Caco-2 (cell line): ENCODE measurements around the gene NOS1AP. TPM values are rescaled to one million over a fixed set of nuclear protein-coding genes. Genes with fewer than 3 reads are reported as not detected.

Source experiments
- BruUV-seq: library from RNA; stranded (reverse); fragments of 400-500 nt; replicated peaks from 2 replicates; lab custom pipeline; 2021; lab: Mats Ljungman, UMichigan
- CTCF ChIA-PET: fragments of 300-600 bp; sonication (Branson Sonifier 250); formaldehyde crosslinking; loops from one replicate; lab custom pipeline; 2022; ENCODE audit warnings: antibody characterized with exemption; lab: Charles Lee
- POLR2A ChIA-PET: fragments of 300-600 bp; sonication (Branson Sonifier 250); formaldehyde crosslinking; loops from one replicate; lab custom pipeline; 2022; ENCODE audit warnings: antibody characterized with exemption; lab: Charles Lee
- DNase-seq, 2 experiments: peaks; one replicate each; pipeline versions ENCODE4 v3.0.0 to v3.0.0-alpha.2; 2020 to 2022
- H3K27me3 ChIP-seq: replicated peaks from 2 replicates; pipeline ENCODE4 v1.6.0; 2011; ENCODE audit warnings: low read length; ENCODE audit not compliant: control insufficient read depth, insufficient read depth
- H3K36me3 ChIP-seq: 2 replicates; pipeline ENCODE4 v1.5.1; 2011; ENCODE audit warnings: low read length; ENCODE audit not compliant: control insufficient read depth, insufficient read depth
- H3K4me1 ChIP-seq: fragments of 250-450 bp; sonication (Bioruptor Pico); 2 replicates; pipeline ENCODE4 v1.5.1; 2020; ENCODE audit warnings: mild to moderate bottlenecking
- H3K4me3 ChIP-seq: 2 replicates; pipeline ENCODE4 v1.5.1; 2011; ENCODE audit warnings: low read depth, mild to moderate bottlenecking, control low read depth, low read length
- H3K9me3 ChIP-seq: fragments of 250-450 bp; sonication (Bioruptor Pico); 2 replicates; pipeline ENCODE4 v1.5.1; 2020; ENCODE audit warnings: mild to moderate bottlenecking, moderate library complexity
- H3K27ac Mint-ChIP-seq: one replicate; pipeline ENCODE4 v1.8.0; 2022; ENCODE audit warnings: mixed read lengths; ENCODE audit not compliant: unreplicated experiment
- H3K27me3 Mint-ChIP-seq: one replicate; pipeline ENCODE4 v1.8.0; 2022; ENCODE audit warnings: mixed read lengths; ENCODE audit not compliant: insufficient read depth, unreplicated experiment
- H3K36me3 Mint-ChIP-seq: one replicate; pipeline ENCODE4 v1.8.0; 2022; ENCODE audit warnings: mild to moderate bottlenecking, mixed read lengths; ENCODE audit not compliant: insufficient read depth, unreplicated experiment
- H3K4me1 Mint-ChIP-seq: one replicate; pipeline ENCODE4 v1.8.0; 2022; ENCODE audit warnings: low read depth, mixed read lengths; ENCODE audit not compliant: unreplicated experiment
- H3K4me3 Mint-ChIP-seq: one replicate; pipeline ENCODE4 v1.8.0; 2022; ENCODE audit warnings: mild to moderate bottlenecking, moderate library complexity, mixed read lengths; ENCODE audit not compliant: unreplicated experiment
- H3K9me3 Mint-ChIP-seq: one replicate; pipeline ENCODE4 v1.8.0; 2022; ENCODE audit warnings: mixed read lengths; ENCODE audit not compliant: unreplicated experiment
- intact Hi-C: fragments of 100-400 bp; cut with micrococcal nuclease; formaldehyde crosslinking; loops from one replicate; pipeline ENCODE4 v1.10.0; 2022; ENCODE audit not compliant: unreplicated experiment
- total RNA-seq: library from RNA; stranded (reverse); gene quantifications from 2 replicates; pipeline ENCODE4 v1.2.3, GENCODE V29; 2022
- TF ChIP-seq, protein P1 (sequence below), 2 experiments: fragments of 200-600 bp in 1 of 2; IDR thresholded peaks; 1 replicate in 1 of 2; 2 replicates in 1 of 2; pipeline versions ENCODE4 v1.5.1 to v1.8.0; 2011 to 2022; ENCODE audit warnings: antibody characterized with exemption in 1 of 2, control low read depth in 1 of 2, inconsistent platforms in 1 of 2, low read depth in 1 of 2, low read length in 1 of 2, mild to moderate bottlenecking in 1 of 2, moderate library complexity in 1 of 2; ENCODE audit not compliant: insufficient read depth in 1 of 2, severe bottlenecking in 1 of 2, unreplicated experiment in 1 of 2

NOS1AP gene
- total RNA-seq, 1 experiment from 2014 or later, result 5.5 TPM

DNA sequence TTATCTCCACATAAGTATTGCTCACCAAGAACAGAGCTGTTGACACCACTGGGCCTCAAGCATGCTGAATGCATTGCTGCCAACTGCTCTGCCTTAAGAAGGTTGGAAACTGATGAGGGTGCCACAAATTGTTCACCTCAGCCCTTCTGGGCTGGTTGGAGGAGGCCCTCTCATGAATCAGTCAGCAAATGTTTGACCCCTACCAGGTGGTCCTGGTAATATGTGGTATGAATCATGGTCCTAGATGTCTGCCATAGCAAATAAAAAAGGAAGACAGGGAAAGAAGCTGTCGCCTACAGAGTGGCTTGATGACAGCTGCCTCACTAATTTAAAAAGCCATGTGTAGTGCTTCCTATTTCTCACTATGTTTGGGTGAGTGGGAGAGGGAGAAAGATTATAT lies 295.0 kb downstream of the NOS1AP start:
- no peaks in the 10 kb centered on the region for H3K27me3 Mint-ChIP-seq
- no peaks in the 10 kb centered on the region; the same call in 1 of the 2 replicates for H3K36me3 ChIP-seq
- intact Hi-C loops, result no loop called here
- no peaks in the 10 kb centered on the region for H3K27me3 ChIP-seq
- DNase-seq, result no peak
- no peaks in the 10 kb centered on the region for H3K9me3 ChIP-seq
- no peaks in the 10 kb centered on the region for H3K36me3 Mint-ChIP-seq
- POLR2A ChIA-PET, result no interaction called here
- H3K4me3 ChIP-seq, result no peak overlapping the region
- H3K4me1 ChIP-seq, result no peaks in the 10 kb centered on the region
- no TSS peak for BruUV-seq
- CTCF ChIA-PET, result no interaction called here
- TF ChIP-seq, protein P1, sequence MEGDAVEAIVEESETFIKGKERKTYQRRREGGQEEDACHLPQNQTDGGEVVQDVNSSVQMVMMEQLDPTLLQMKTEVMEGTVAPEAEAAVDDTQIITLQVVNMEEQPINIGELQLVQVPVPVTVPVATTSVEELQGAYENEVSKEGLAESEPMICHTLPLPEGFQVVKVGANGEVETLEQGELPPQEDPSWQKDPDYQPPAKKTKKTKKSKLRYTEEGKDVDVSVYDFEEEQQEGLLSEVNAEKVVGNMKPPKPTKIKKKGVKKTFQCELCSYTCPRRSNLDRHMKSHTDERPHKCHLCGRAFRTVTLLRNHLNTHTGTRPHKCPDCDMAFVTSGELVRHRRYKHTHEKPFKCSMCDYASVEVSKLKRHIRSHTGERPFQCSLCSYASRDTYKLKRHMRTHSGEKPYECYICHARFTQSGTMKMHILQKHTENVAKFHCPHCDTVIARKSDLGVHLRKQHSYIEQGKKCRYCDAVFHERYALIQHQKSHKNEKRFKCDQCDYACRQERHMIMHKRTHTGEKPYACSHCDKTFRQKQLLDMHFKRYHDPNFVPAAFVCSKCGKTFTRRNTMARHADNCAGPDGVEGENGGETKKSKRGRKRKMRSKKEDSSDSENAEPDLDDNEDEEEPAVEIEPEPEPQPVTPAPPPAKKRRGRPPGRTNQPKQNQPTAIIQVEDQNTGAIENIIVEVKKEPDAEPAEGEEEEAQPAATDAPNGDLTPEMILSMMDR (IDR thresholded peaks at IDR 0.05; ENCODE audit: insufficient read depth in 1 of 2, low read depth in 1 of 2, low read length in 1 of 2, severe bottlenecking in 1 of 2, unreplicated experiment in 1 of 2), result no peak
- no peaks in the 10 kb centered on the region for H3K4me1 Mint-ChIP-seq
- H3K4me3 Mint-ChIP-seq, result no peak overlapping the region
- no peaks in the 10 kb centered on the region for H3K9me3 Mint-ChIP-seq
- H3K27ac Mint-ChIP-seq, result no peak overlapping the region

DNA sequence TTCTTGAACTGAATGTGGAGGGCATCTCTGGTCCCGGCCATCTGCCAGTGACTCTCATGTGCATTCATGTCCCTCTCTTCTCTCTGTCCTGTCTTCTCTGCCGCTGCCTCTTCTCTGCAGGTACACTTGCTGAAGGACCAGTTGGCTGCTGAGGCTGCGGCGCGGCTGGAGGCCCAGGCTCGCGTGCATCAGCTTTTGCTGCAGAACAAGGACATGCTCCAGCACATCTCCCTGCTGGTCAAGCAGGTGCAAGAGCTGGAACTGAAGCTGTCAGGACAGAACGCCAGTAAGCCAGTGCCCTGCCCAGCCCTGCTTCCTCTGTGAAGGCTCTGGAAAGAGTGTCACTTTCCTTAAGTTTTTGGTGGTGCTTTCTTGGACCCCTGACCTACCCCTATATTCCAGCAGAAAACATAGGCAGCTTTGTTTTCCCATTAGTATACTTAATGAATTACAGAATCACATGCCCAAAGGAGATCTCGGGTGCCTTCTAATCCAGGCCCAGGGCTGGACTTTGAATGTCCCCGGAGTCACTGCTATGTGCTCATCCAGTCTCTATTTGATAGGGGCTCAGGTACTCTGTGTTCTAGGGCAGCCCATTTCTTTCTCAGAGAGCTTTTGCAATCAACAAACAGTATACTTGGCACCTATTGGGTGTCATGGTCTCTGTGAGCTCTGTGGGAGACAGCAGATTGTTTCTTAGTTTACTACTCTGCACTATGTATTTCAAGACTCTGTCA lies 296.0 kb downstream of the NOS1AP start:
- ChIA-PET CTCF (interaction anchor here (1.5 kb wide), 1 partner anchor 8 kb away, joined by 3 read pairs; no protein-coding TSS in a partner anchor), POLR2A (no interaction called here)
- DNase-seq, result no peak
- no peak overlapping the region for H3K4me3 Mint-ChIP-seq
- H3K27me3 Mint-ChIP-seq, result no peaks in the 10 kb centered on the region
- Histone ChIP-seq H3K9me3 (no peaks in the 10 kb centered on the region), H3K27me3 (no peaks in the 10 kb centered on the region), H3K4me3 (no peak overlapping the region), H3K36me3 (no peaks in the 10 kb centered on the region; the same call in 1 of the 2 replicates), H3K4me1 (no peaks in the 10 kb centered on the region)
- H3K27ac Mint-ChIP-seq, result no peak overlapping the region
- H3K36me3 Mint-ChIP-seq, result no peaks in the 10 kb centered on the region
- TF ChIP-seq, protein P1 (IDR thresholded peaks at IDR 0.05; ENCODE audit: insufficient read depth in 1 of 2, low read depth in 1 of 2, low read length in 1 of 2, severe bottlenecking in 1 of 2, unreplicated experiment in 1 of 2), result no peak
- intact Hi-C loops, result no loop called here
- no peaks in the 10 kb centered on the region for H3K4me1 Mint-ChIP-seq
- no TSS peak for BruUV-seq
- H3K9me3 Mint-ChIP-seq, result no peaks in the 10 kb centered on the region

DNA sequence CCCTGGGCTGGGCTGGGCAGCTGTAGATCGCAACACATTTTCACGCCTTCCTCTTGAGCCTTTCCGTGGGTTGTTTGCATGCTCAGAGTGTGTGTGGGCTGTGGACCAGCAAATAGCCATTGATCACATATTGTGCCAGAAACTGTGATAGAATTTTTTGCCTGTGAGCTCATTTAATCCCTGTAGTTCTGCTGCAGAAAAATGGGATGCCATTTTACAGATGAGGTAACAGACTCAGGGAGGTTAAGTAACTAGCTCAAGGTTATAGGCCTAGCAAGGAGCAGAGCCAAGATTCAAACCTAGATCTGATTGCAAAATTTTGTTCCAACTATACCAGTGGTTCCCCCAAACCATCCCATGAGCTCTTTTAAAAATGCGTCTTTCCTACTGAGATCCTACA lies 296.7 kb downstream of the NOS1AP start:
- ChIA-PET POLR2A (no interaction called here), CTCF (interaction anchor here (1.5 kb wide), 1 partner anchor 8 kb away, joined by 3 read pairs; no protein-coding TSS in a partner anchor)
- H3K36me3 ChIP-seq, result no peaks in the 10 kb centered on the region; the same call in 1 of the 2 replicates
- TF ChIP-seq, protein P1 (IDR thresholded peaks at IDR 0.05; ENCODE audit: insufficient read depth in 1 of 2, low read depth in 1 of 2, low read length in 1 of 2, severe bottlenecking in 1 of 2, unreplicated experiment in 1 of 2), result no peak
- H3K27me3 ChIP-seq, result no peaks in the 10 kb centered on the region
- no peaks in the 10 kb centered on the region for H3K9me3 ChIP-seq
- H3K4me1 ChIP-seq, result no peaks in the 10 kb centered on the region
- no peaks in the 10 kb centered on the region for H3K4me1 Mint-ChIP-seq
- no peaks in the 10 kb centered on the region for H3K36me3 Mint-ChIP-seq
- H3K4me3 Mint-ChIP-seq, result no peak overlapping the region
- DNase-seq, result no peak
- intact Hi-C loops, result no loop called here
- no peak overlapping the region for H3K4me3 ChIP-seq
- no peak overlapping the region for H3K27ac Mint-ChIP-seq
- no peaks in the 10 kb centered on the region for H3K9me3 Mint-ChIP-seq
- no TSS peak for BruUV-seq
- no peaks in the 10 kb centered on the region for H3K27me3 Mint-ChIP-seq
